B cell (primary cell): ENCODE results near the gene LIPC.

ENCODE experiments used
- CTCF ChIP-seq: fragments of 200-600 bp; IDR thresholded peaks from one replicate; pipeline ENCODE4 v1.8.0; 2022; ENCODE audit warnings: antibody characterized with exemption, mild to moderate bottlenecking
- EZH2 ChIP-seq: IDR thresholded peaks from 2 replicates; pipeline ENCODE4 v1.6.1; 2012; ENCODE audit warnings: borderline replicate concordance, low read depth, mild to moderate bottlenecking, moderate library complexity, low read length; ENCODE audit not compliant: insufficient read depth, poor library complexity, severe bottlenecking

- TF ChIP-seq CTCF (no peak), EZH2 (no peak)
Measured at GRCh38 chr15:58444658-58445332, 13.0 kb downstream of the LIPC start.
